Glutamatergic neuron (in vitro differentiated cells): ENCODE data around the gene STAT5B. TPM values are rescaled to one million over a fixed set of nuclear protein-coding genes. Genes with fewer than 3 reads are reported as not detected.

Source experiments
- DNase-seq: peaks from one replicate; pipeline ENCODE4 v3.0.0; 2022
- H3K27ac Mint-ChIP-seq: one replicate; pipeline ENCODE4 v1.8.0; 2020; ENCODE audit warnings: mild to moderate bottlenecking, mixed read lengths, inconsistent platforms; ENCODE audit not compliant: unreplicated experiment
- H3K27me3 Mint-ChIP-seq: one replicate; pipeline ENCODE4 v1.8.0; 2020; ENCODE audit warnings: mild to moderate bottlenecking, moderate library complexity, mixed read lengths, inconsistent platforms; ENCODE audit not compliant: unreplicated experiment
- H3K36me3 Mint-ChIP-seq: one replicate; pipeline ENCODE4 v1.8.0; 2020; ENCODE audit warnings: mild to moderate bottlenecking, mixed read lengths, inconsistent platforms; ENCODE audit not compliant: unreplicated experiment
- H3K4me1 Mint-ChIP-seq: one replicate; pipeline ENCODE4 v1.8.0; 2020; ENCODE audit warnings: mild to moderate bottlenecking, low read depth, mixed read lengths, inconsistent platforms; ENCODE audit not compliant: unreplicated experiment
- H3K4me3 Mint-ChIP-seq: one replicate; pipeline ENCODE4 v1.8.0; 2020; ENCODE audit warnings: mild to moderate bottlenecking, mixed read lengths, inconsistent platforms; ENCODE audit not compliant: unreplicated experiment
- H3K9me3 Mint-ChIP-seq: one replicate; pipeline ENCODE4 v1.8.0; 2020; ENCODE audit warnings: mild to moderate bottlenecking, moderate library complexity, mixed read lengths, inconsistent platforms; ENCODE audit not compliant: unreplicated experiment
- CTCF ChIP-seq: fragments of 200-600 bp; sonication (generic); IDR thresholded peaks from one replicate; pipeline ENCODE4 v1.5.0; 2021; ENCODE audit not compliant: partially characterized antibody, unreplicated experiment
- total RNA-seq: library from RNA; stranded (reverse); fragmentation: NEBNext Ultra II Directional; extraction: Animal tissue kit (Norgen Biotek cat#: 25700); gene quantifications from one replicate; pipeline ENCODE4 v1.2.1, GENCODE V29; 2021; ENCODE audit not compliant: unreplicated experiment

The STAT5B gene
- total RNA-seq, 1 donor from 2014 or later = 31.9 TPM

DNA sequence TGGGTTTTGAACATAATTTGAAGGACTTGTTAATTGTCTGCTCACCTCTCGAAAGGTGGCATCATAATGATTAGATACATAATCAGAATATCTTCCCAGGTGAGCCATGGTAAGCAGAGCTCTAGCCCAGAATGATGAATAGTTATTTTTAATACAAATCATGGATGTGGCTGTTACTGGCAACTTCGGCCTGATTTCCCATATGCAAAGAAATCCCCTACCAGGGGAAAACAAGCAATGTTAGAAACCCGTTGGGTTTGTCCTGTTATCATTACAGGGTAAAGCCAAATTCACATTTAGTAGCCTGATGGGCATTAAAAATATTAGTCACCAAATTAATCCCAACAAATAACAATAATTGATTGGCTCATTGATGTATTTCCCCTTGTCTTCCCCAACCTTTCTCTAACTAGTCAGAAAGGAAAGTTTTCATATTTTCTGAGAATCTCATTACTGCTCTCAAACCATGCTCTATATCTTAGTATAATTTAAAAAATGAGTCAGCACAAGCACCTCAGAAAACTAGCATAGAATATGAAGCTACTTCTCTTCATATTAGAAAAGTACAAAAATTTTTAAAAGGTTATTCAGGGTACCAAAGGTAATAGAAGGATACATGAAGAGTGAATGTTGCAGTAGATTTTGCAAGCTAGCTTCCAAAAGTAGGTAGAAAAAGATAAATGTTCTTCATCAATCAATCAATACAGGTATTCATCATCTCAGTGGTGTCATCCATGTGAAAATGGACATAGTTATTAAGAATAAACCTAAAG, 5.0 kb downstream of the STAT5B start:
- peaks cover 19% of the 10 kb centered on the region for H3K4me1 Mint-ChIP-seq
- H3K27me3 Mint-ChIP-seq = peaks cover 7% of the 10 kb centered on the region
- no peak overlapping the region for H3K27ac Mint-ChIP-seq
- no peak for DNase-seq
- no peak for TF ChIP-seq CTCF
- no peak overlapping the region for H3K4me3 Mint-ChIP-seq
- peaks cover 4% of the 10 kb centered on the region for H3K9me3 Mint-ChIP-seq
- H3K36me3 Mint-ChIP-seq = no peaks in the 10 kb centered on the region

GRCh38 chr17:42270596-42270995, 5.6 kb downstream of the STAT5B start:
- Mint-ChIP-seq H3K36me3 (no peaks in the 10 kb centered on the region), H3K27ac (no peak overlapping the region), H3K27me3 (peaks cover 5% of the 10 kb centered on the region), H3K9me3 (peaks cover 4% of the 10 kb centered on the region), H3K4me1 (peaks cover 19% of the 10 kb centered on the region), H3K4me3 (no peak overlapping the region)
- no peak for DNase-seq
- TF ChIP-seq CTCF = no peak

GRCh38 chr17:42270170-42270535, 6.0 kb downstream of the STAT5B start:
- Mint-ChIP-seq H3K27ac (no peak overlapping the region), H3K27me3 (peaks cover 2% of the 10 kb centered on the region), H3K4me3 (no peak overlapping the region), H3K36me3 (no peaks in the 10 kb centered on the region), H3K9me3 (no peaks in the 10 kb centered on the region), H3K4me1 (peaks cover 16% of the 10 kb centered on the region)
- no peak for TF ChIP-seq CTCF
- DNase-seq = no peak

DNA sequence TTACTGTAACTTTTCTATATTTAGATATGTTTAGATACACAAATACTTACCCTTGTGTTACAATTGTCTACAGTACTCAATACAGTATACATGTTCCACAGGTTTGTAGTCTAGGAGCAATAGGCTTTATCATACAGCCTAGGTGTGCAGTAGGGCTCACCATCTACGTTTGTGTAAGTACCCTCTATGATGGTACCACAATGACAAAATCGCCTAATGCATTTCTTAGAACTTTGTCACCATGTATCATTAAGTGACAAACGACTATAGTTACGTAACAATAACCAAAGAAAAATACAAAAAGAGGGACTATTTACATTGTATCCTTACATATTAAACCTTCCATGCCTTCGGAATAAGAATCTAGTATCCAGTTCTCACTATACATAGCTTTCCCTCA, 8.0 kb downstream of the STAT5B start:
- no peak overlapping the region for H3K4me3 Mint-ChIP-seq
- no peak for TF ChIP-seq CTCF
- DNase-seq = no peak
- no peaks in the 10 kb centered on the region for H3K36me3 Mint-ChIP-seq
- H3K27me3 Mint-ChIP-seq = no peaks in the 10 kb centered on the region
- H3K9me3 Mint-ChIP-seq = no peaks in the 10 kb centered on the region
- no peak overlapping the region for H3K27ac Mint-ChIP-seq
- H3K4me1 Mint-ChIP-seq = peaks cover 6% of the 10 kb centered on the region

- Mint-ChIP-seq H3K9me3 (no peaks in the 10 kb centered on the region), H3K36me3 (no peaks in the 10 kb centered on the region), H3K4me3 (no peak overlapping the region), H3K27ac (no peak overlapping the region), H3K4me1 (peaks cover 4% of the 10 kb centered on the region), H3K27me3 (no peaks in the 10 kb centered on the region)
- no peak for TF ChIP-seq CTCF
- DNase-seq = no peak
Observed at GRCh38 chr17:42266918-42267766, 9.0 kb downstream of the STAT5B start.
